Trophoblast cell (in vitro differentiated cells and primary cell): Measurements from ENCODE around the gene THADA.

Source experiments
- DNase-seq, 2 donors: peaks; one replicate each; pipeline ENCODE4 v3.0.0-alpha.2; 2016
- H2AFZ ChIP-seq: 2 replicates; pipeline ENCODE4 v1.6.1; 2013; ENCODE audit warnings: low read length, moderate library complexity, mild to moderate bottlenecking; ENCODE audit not compliant: insufficient read depth, poor library complexity
- H2AK5ac ChIP-seq: 2 replicates; pipeline ENCODE4 v1.6.1; 2013; ENCODE audit warnings: mild to moderate bottlenecking, low read length
- H2BK120ac ChIP-seq: 2 replicates; pipeline ENCODE4 v1.6.1; 2013; ENCODE audit warnings: low read length, mild to moderate bottlenecking, moderate library complexity; ENCODE audit not compliant: insufficient read depth, poor library complexity
- H2BK12ac ChIP-seq: 2 replicates; pipeline ENCODE4 v1.6.1; 2013; ENCODE audit warnings: mild to moderate bottlenecking, low read length, moderate library complexity
- H2BK5ac ChIP-seq: 2 replicates; pipeline ENCODE4 v1.6.1; 2013; ENCODE audit warnings: low read length, low read depth, moderate library complexity, mild to moderate bottlenecking; ENCODE audit not compliant: poor library complexity
- H3K14ac ChIP-seq: 2 replicates; pipeline ENCODE4 v1.6.1; 2013; ENCODE audit warnings: mild to moderate bottlenecking, low read length
- H3K18ac ChIP-seq: 2 replicates; pipeline ENCODE4 v1.6.1; 2013; ENCODE audit warnings: mild to moderate bottlenecking, low read length
- H3K23ac ChIP-seq: 2 replicates; pipeline ENCODE4 v1.6.1; 2013; ENCODE audit warnings: low read length
- H3K27ac ChIP-seq: 2 replicates; pipeline ENCODE4 v1.5.1; 2013; ENCODE audit warnings: low read depth, mild to moderate bottlenecking, inconsistent platforms, low read length, moderate library complexity
- H3K27me3 ChIP-seq: 2 replicates; pipeline ENCODE4 v1.6.1; 2013; ENCODE audit warnings: inconsistent platforms, mild to moderate bottlenecking, low read length, moderate library complexity; ENCODE audit not compliant: insufficient read depth
- H3K36me3 ChIP-seq, 2 experiments: 1 replicate in 1 of 2; 2 replicates in 1 of 2; pipeline ENCODE4 v1.6.1; 2013; ENCODE audit warnings: low read length in 2 of 2, mild to moderate bottlenecking in 2 of 2, moderate library complexity in 1 of 2; ENCODE audit not compliant: insufficient read depth in 2 of 2, control insufficient read depth in 1 of 2
- H3K4ac ChIP-seq: 2 replicates; pipeline ENCODE4 v1.6.1; 2013; ENCODE audit warnings: low read depth, mild to moderate bottlenecking, low read length, moderate library complexity
- H3K4me1 ChIP-seq, 2 experiments: 1 replicate in 1 of 2; 2 replicates in 1 of 2; pipeline ENCODE4 v1.6.1; 2013; ENCODE audit warnings: low read length in 2 of 2, mild to moderate bottlenecking in 2 of 2, moderate library complexity in 1 of 2; ENCODE audit not compliant: insufficient read depth in 2 of 2, control insufficient read depth in 1 of 2
- H3K4me2 ChIP-seq: 2 replicates; pipeline ENCODE4 v1.6.1; 2013; ENCODE audit warnings: inconsistent platforms, mild to moderate bottlenecking, low read length, moderate library complexity
- H3K4me3 ChIP-seq: 2 replicates; pipeline ENCODE4 v1.5.1; 2013; ENCODE audit warnings: mild to moderate bottlenecking, low read depth, low read length, inconsistent platforms
- H3K79me1 ChIP-seq: one replicate; pipeline ENCODE4 v1.6.1; 2013; ENCODE audit warnings: low read length
- H3K79me2 ChIP-seq: 2 replicates; pipeline ENCODE4 v1.6.1; 2013; ENCODE audit warnings: low read length, mild to moderate bottlenecking; ENCODE audit not compliant: control insufficient read depth, insufficient read depth, poor library complexity
- H3K9ac ChIP-seq: 2 replicates; pipeline ENCODE4 v1.6.1; 2013; ENCODE audit warnings: mild to moderate bottlenecking, low read length
- H3K9me3 ChIP-seq: 2 replicates; pipeline ENCODE4 v1.6.1; 2013; ENCODE audit warnings: low read depth, mild to moderate bottlenecking, control low read depth, inconsistent platforms, low read length; ENCODE audit not compliant: insufficient read depth
- H4K12ac ChIP-seq: 2 replicates; pipeline ENCODE4 v1.6.1; 2013; ENCODE audit warnings: low read depth, mild to moderate bottlenecking, low read length, moderate library complexity
- H4K8ac ChIP-seq: 2 replicates; pipeline ENCODE4 v1.6.1; 2013; ENCODE audit warnings: low read depth, mild to moderate bottlenecking, low read length, moderate library complexity
- H4K91ac ChIP-seq: one replicate; pipeline ENCODE4 v1.6.1; 2013; ENCODE audit warnings: low read depth, mild to moderate bottlenecking, low read length, moderate library complexity
- WGBS: extraction: QIAGEN DNeasy Blood & Tissue Kit; methylation state at CpG from one replicate; pipeline ENCODE4 v1.1.7; 2013; ENCODE audit warnings: missing lambda C conversion rate; ENCODE audit not compliant: insufficient read length, insufficient coverage; ENCODE audit errors: extremely low coverage; 5-methylcytosine and 5-hydroxymethylcytosine counted together

Gene THADA

DNA sequence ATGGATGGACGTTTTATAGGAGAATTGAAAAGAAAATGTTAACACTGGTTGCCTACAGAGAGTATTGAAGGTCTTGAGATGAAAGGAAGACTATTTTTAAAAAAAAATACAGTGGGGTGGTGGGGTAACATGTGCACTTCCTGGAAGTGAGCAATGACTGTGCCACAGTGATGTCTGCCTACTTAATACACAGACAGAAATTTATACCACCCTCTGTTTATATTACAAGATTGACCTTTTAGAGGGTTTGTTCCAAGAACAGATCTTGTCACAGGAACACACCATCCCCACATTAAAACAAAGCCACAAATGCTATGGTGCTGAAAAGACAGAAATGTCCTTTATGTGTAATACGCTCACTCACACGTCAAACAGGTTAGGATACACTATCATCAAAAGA lies 87.6 kb downstream of the THADA start:
- H3K79me1 ChIP-seq: no peaks in the 10 kb centered on the region
- H4K12ac ChIP-seq: no peak overlapping the region
- no peak overlapping the region for H4K91ac ChIP-seq

DNA sequence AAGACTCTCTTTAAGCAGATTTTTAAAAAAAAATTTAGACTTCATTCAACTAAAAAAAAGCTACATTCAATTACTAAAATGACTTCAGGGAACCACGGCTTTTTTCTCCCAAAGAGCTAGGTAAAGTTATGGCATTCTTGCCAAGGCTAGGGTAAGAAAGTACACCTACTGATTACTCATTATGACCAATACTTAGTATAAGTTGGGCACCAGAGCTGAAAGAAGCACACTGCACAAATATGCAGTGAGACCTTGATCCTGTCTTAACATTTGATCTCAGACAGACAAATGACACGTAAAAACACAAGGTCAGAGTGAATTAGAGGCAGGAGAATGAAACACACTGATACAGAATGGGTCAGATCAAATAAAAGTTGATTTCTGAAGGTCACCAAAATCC lies 88.7 kb downstream of the THADA start:
- H3K18ac ChIP-seq: no peak overlapping the region
- no peaks in the 10 kb centered on the region for H3K9me3 ChIP-seq
- H3K27me3 ChIP-seq: no peaks in the 10 kb centered on the region
- no peak overlapping the region for H3K4ac ChIP-seq
- no peak overlapping the region for H2BK12ac ChIP-seq
- no peak overlapping the region for H2AFZ ChIP-seq
- H2BK5ac ChIP-seq: no peak overlapping the region
- H3K36me3 ChIP-seq: no peaks in the 10 kb centered on the region
- H3K14ac ChIP-seq: no peak overlapping the region
- no peak overlapping the region for H2BK120ac ChIP-seq
- no peak overlapping the region for H3K23ac ChIP-seq
- H3K27ac ChIP-seq: no peak overlapping the region
- H4K12ac ChIP-seq: no peak overlapping the region
- H3K79me1 ChIP-seq: no peaks in the 10 kb centered on the region
- no peak for DNase-seq
- H3K4me1 ChIP-seq: no peaks in the 10 kb centered on the region
- no peak overlapping the region for H2AK5ac ChIP-seq
- no CpG with 5 or more reads among the region's 2 CpGs for WGBS
- H3K4me2 ChIP-seq: no peak overlapping the region
- no peak overlapping the region for H3K4me3 ChIP-seq
- H4K91ac ChIP-seq: no peak overlapping the region
- no peak overlapping the region for H3K9ac ChIP-seq
- no peaks in the 10 kb centered on the region for H3K79me2 ChIP-seq
- no peak overlapping the region for H4K8ac ChIP-seq

More for the DNA sequence above, 87.6 kb downstream of the THADA start:
- no peak overlapping the region for H2BK5ac ChIP-seq
- WGBS: no CpG with 5 or more reads among the region's 3 CpGs
- no peak overlapping the region for H3K14ac ChIP-seq
- H3K18ac ChIP-seq: no peak overlapping the region
- H3K4me1 ChIP-seq: no peaks in the 10 kb centered on the region
- no peaks in the 10 kb centered on the region for H3K36me3 ChIP-seq
- no peaks in the 10 kb centered on the region for H3K9me3 ChIP-seq
- DNase-seq: no peak
- no peaks in the 10 kb centered on the region for H3K27me3 ChIP-seq
- no peak overlapping the region for H2AK5ac ChIP-seq
- no peak overlapping the region for H3K4me3 ChIP-seq
- no peak overlapping the region for H3K9ac ChIP-seq
- no peak overlapping the region for H2BK120ac ChIP-seq
- no peak overlapping the region for H2BK12ac ChIP-seq
- no peak overlapping the region for H3K4ac ChIP-seq
- H3K79me2 ChIP-seq: no peaks in the 10 kb centered on the region
- H3K23ac ChIP-seq: no peak overlapping the region
- no peak overlapping the region for H3K27ac ChIP-seq
- no peak overlapping the region for H2AFZ ChIP-seq
- no peak overlapping the region for H3K4me2 ChIP-seq
- no peak overlapping the region for H4K8ac ChIP-seq

GRCh38 chr2:43495727-43496126 lies 100.1 kb downstream of the THADA start:
- H3K23ac ChIP-seq: no peak overlapping the region
- WGBS: no CpG with 5 or more reads among the region's 1 CpG
- no peak overlapping the region for H3K14ac ChIP-seq
- no peak overlapping the region for H2BK5ac ChIP-seq
- no peak overlapping the region for H4K12ac ChIP-seq
- no peak overlapping the region for H3K4ac ChIP-seq
- H3K9ac ChIP-seq: no peak overlapping the region
- no peaks in the 10 kb centered on the region for H3K79me1 ChIP-seq
- H3K27me3 ChIP-seq: no peaks in the 10 kb centered on the region
- peak; percentile 42 to 83 for DNase-seq
- H2BK12ac ChIP-seq: no peak overlapping the region
- no peaks in the 10 kb centered on the region for H3K4me1 ChIP-seq
- H3K27ac ChIP-seq: no peak overlapping the region
- H3K36me3 ChIP-seq: no peaks in the 10 kb centered on the region
- no peak overlapping the region for H4K91ac ChIP-seq
- H3K4me3 ChIP-seq: no peak overlapping the region
- no peak overlapping the region for H3K4me2 ChIP-seq
- H2AFZ ChIP-seq: no peak overlapping the region
- H2BK120ac ChIP-seq: no peak overlapping the region
- no peaks in the 10 kb centered on the region for H3K9me3 ChIP-seq
- no peaks in the 10 kb centered on the region for H3K79me2 ChIP-seq
- H4K8ac ChIP-seq: no peak overlapping the region
- H3K18ac ChIP-seq: no peak overlapping the region
- no peak overlapping the region for H2AK5ac ChIP-seq

DNA sequence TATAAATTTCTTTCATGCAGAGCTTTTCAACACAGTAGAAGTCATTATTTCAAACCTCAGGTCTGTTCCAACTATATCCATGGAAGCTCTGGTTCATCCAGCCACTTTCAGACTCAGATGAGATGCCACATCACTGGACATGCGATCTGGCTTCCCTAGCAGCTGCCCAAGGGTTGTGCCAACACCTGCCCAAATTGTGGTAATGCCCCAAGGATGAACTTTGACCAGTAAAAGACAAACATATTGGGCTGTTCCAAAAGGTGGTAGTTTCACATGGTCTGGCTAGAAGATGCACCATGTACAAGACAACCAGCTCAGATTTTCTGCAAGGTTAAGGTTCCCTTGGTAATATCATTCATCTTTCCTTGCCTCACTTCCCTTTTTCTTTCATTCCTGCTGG lies 101.9 kb downstream of the THADA start:
- no CpG with 5 or more reads among the region's 1 CpG for WGBS
- Histone ChIP-seq H3K36me3 (no peaks in the 10 kb centered on the region), H2AFZ (no peak overlapping the region), H2AK5ac (no peak overlapping the region), H2BK5ac (no peak overlapping the region), H2BK120ac (no peak overlapping the region), H3K27ac (no peak overlapping the region), H3K27me3 (no peaks in the 10 kb centered on the region), H3K14ac (no peak overlapping the region), H2BK12ac (no peak overlapping the region), H4K8ac (no peak overlapping the region), H4K91ac (no peak overlapping the region), H3K79me1 (no peaks in the 10 kb centered on the region), H3K18ac (no peak overlapping the region), H3K4me2 (no peak overlapping the region), H3K79me2 (no peaks in the 10 kb centered on the region), H3K9me3 (no peaks in the 10 kb centered on the region), H3K9ac (no peak overlapping the region), H3K4me1 (no peaks in the 10 kb centered on the region), H3K23ac (no peak overlapping the region), H3K4ac (no peak overlapping the region), H4K12ac (no peak overlapping the region), H3K4me3 (no peak overlapping the region)
- DNase-seq: no peak
